ENCODE measurements around the gene TAF11L13. TPM values are rescaled to one million over a fixed set of nuclear protein-coding genes. Genes with fewer than 3 reads are reported as not detected.

The TAF11L13 gene
- total RNA-seq, 4 donors from 2014 or later = not detected

DNA sequence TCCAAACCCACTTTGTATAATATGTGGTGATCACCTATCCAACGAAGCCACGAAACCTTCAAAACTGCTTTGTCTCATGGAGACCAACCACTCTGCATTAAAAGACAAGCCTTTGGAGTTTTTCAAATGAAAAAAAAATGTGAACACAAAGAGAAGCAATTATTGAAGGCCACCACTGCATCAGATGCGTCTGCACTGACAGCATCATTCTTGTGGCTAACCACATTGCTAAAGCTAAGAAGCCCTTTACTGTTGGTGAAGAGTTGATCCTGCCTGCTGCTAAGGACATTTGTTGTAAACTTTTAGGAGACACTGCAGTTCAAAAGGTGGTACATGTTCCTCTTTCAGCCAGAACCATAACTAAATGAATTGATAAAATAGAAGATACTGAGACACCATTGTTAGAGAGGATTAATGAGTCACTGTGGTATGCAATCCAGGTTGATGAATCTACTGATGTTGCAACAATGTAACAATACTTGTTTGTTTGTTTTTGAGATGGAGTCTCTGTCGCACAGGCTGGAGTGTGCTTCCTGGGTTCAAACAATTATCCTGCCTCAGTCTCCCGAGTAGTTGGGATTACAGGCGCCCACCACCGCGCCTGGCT, 47.8 kb downstream of the TAF11L13 start:
- WGBS, 2 donors = 87 to 93% methylated on average over 8 of the region's 8 CpGs
- intact Hi-C loops (cut with DNase I; ENCODE audit: low total_unique reads) = no loop called here
- DNase-seq (ENCODE audit: low spot score in 2 of 2) = no peak
- no peak overlapping the region for H3K4me3 ChIP-seq (ENCODE audit: low read depth, poor library complexity, severe bottlenecking)
- no peak for TF ChIP-seq POLR2A (IDR thresholded peaks at IDR 0.05)
- TF ChIP-seq, protein P1, sequence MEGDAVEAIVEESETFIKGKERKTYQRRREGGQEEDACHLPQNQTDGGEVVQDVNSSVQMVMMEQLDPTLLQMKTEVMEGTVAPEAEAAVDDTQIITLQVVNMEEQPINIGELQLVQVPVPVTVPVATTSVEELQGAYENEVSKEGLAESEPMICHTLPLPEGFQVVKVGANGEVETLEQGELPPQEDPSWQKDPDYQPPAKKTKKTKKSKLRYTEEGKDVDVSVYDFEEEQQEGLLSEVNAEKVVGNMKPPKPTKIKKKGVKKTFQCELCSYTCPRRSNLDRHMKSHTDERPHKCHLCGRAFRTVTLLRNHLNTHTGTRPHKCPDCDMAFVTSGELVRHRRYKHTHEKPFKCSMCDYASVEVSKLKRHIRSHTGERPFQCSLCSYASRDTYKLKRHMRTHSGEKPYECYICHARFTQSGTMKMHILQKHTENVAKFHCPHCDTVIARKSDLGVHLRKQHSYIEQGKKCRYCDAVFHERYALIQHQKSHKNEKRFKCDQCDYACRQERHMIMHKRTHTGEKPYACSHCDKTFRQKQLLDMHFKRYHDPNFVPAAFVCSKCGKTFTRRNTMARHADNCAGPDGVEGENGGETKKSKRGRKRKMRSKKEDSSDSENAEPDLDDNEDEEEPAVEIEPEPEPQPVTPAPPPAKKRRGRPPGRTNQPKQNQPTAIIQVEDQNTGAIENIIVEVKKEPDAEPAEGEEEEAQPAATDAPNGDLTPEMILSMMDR (IDR thresholded peaks at IDR 0.05) = no peak

DNA sequence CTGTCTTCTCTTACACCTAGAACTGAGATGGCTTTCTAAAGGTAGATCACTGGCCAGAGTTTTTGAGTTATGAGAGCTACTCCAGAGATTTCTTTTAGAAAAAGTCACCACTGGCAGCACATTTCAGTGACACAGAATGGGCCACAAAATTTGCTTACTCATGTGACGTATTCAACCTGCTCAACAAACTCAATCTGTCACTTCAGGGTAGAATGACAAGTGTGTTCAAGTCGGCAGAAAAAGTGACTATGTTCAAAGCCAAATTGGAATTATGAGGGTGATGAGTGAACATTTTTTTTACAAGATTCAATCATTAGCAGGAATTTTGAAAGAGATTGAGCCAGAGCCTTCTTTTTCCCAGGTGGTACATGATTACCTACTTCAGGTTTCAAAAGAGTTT, 48.8 kb downstream of the TAF11L13 start:
- no peak for TF ChIP-seq POLR2A (IDR thresholded peaks at IDR 0.05)
- TF ChIP-seq, protein P1 (IDR thresholded peaks at IDR 0.05) = no peak
- 60 to 65% methylated on average over 2 of the region's 2 CpGs for WGBS, 2 donors
- intact Hi-C loops (cut with DNase I; ENCODE audit: low total_unique reads) = no loop called here

More for the DNA sequence above, 48.8 kb downstream of the TAF11L13 start:
- DNase-seq (ENCODE audit: low spot score in 2 of 2) = no peak
- H3K4me3 ChIP-seq (ENCODE audit: low read depth, poor library complexity, severe bottlenecking) = no peak overlapping the region

Other genes with a start within 250 kb of the TAF11L13 start
- not detected for gene TAF11L2, start 133.9 kb upstream of the TAF11L13 start, total RNA-seq
- gene TAF11L3, start 113.7 kb upstream of the TAF11L13 start, total RNA-seq = not detected
- gene TAF11L4, start 110.3 kb upstream of the TAF11L13 start, total RNA-seq = not detected
- gene TAF11L5, start 106.9 kb upstream of the TAF11L13 start, total RNA-seq = not detected
- gene TAF11L6, start 103.4 kb upstream of the TAF11L13 start, total RNA-seq = not detected
- gene TAF11L7, start 46.3 kb upstream of the TAF11L13 start, total RNA-seq = not detected
- gene TAF11L8, start 41.1 kb upstream of the TAF11L13 start, total RNA-seq = not detected
- gene TAF11L9, start 37.7 kb upstream of the TAF11L13 start, total RNA-seq = not detected
- not detected for gene TAF11L10, start 34.3 kb upstream of the TAF11L13 start, total RNA-seq
- under 1 TPM in 1 of 4 donors, not detected in 3; 0.19 TPM for gene TAF11L11, start 27.9 kb upstream of the TAF11L13 start, total RNA-seq
- not detected for gene TAF11L12, start 21.7 kb upstream of the TAF11L13 start, total RNA-seq
- not detected for gene TAF11L14, start 2.4 kb downstream of the TAF11L13 start, total RNA-seq

Measured in lower leg skin (tissue), 4 donors.